Breast epithelium (tissue), 3 donors: ENCODE results near the gene NEDD9.

Experiments
- CTCF ChIP-seq, 3 donors: fragments of 450-650 bp; IDR thresholded peaks; one replicate each; pipeline ENCODE4 v1.5.1; 2016 to 2017; ENCODE audit warnings: antibody characterized with exemption in 3 of 3, mild to moderate bottlenecking in 3 of 3, moderate library complexity in 3 of 3
- POLR2A ChIP-seq: fragments of 450-650 bp; IDR thresholded peaks from one replicate; pipeline ENCODE4 v1.6.1; 2016; ENCODE audit warnings: antibody characterized with exemption, mild to moderate bottlenecking, moderate library complexity
- POLR2AphosphoS5 ChIP-seq, 3 donors: sonication (generic); formaldehyde crosslinking; IDR thresholded peaks; one replicate each; pipeline ENCODE4 v1.6.1; 2017; ENCODE audit warnings: antibody characterized with exemption in 3 of 3

- no peak for TF ChIP-seq CTCF (IDR thresholded peaks at IDR 0.05)
- no peak for TF ChIP-seq POLR2AphosphoS5 (IDR thresholded peaks at IDR 0.05)
- no peak for TF ChIP-seq POLR2A
Measured at GRCh38 chr6:11279284-11279689, 46.8 kb upstream of the NEDD9 start.
